HepG2 (cell line): Measurements from ENCODE around the gene PSKH1. TPM values are rescaled to one million over a fixed set of nuclear protein-coding genes. Genes with fewer than 3 reads are reported as not detected.

Source experiments
- AHR ChIP-seq: IDR thresholded peaks from 2 replicates; pipeline ENCODE4 v1.6.1; 2018; ENCODE audit warnings: missing genetic modification reagents, missing compliant biosample characterization
- CBX1 ChIP-seq: IDR thresholded peaks from one replicate; pipeline ENCODE4 v1.6.1; 2016; ENCODE audit warnings: antibody characterized with exemption, low read depth
- FOXM1 ChIP-seq: sonication (generic); formaldehyde crosslinking; IDR thresholded peaks from 2 replicates; pipeline ENCODE4 v1.5.0; 2020; ENCODE audit warnings: missing genetic modification reagents
- HOXA5 ChIP-seq: sonication (generic); formaldehyde crosslinking; IDR thresholded peaks from 2 replicates; pipeline ENCODE4 v1.4.0; 2020; ENCODE audit warnings: missing genetic modification reagents
- KLF16 ChIP-seq, 2 experiments: sonication (generic) in 1 of 2; formaldehyde crosslinking in 1 of 2; IDR thresholded peaks; 2 replicates each; pipeline versions ENCODE4 v1.6.1 to v1.8.0; 2016 to 2023; ENCODE audit warnings: missing genetic modification reagents in 2 of 2, missing compliant biosample characterization in 1 of 2
- NCOA1 ChIP-seq: sonication (generic); formaldehyde crosslinking; IDR thresholded peaks from 2 replicates; pipeline ENCODE4 v1.9.0; 2021; ENCODE audit warnings: missing genetic modification reagents
- NFRKB ChIP-seq: fragments of 450-650 bp; IDR thresholded peaks from 2 replicates; pipeline ENCODE4 v1.6.1; 2017
- PAX8 ChIP-seq: sonication (generic); formaldehyde crosslinking; IDR thresholded peaks from 2 replicates; pipeline ENCODE4 v1.8.0; 2022; ENCODE audit warnings: mild to moderate bottlenecking, missing genetic modification reagents, borderline replicate concordance
- SALL1 ChIP-seq: sonication (generic); formaldehyde crosslinking; IDR thresholded peaks from 2 replicates; pipeline ENCODE4 v1.8.0; 2022; ENCODE audit warnings: mild to moderate bottlenecking, missing genetic modification reagents
- ZNF343 ChIP-seq: sonication (generic); formaldehyde crosslinking; IDR thresholded peaks from 2 replicates; pipeline ENCODE4 v1.4.0; 2020; ENCODE audit warnings: mild to moderate bottlenecking, missing genetic modification reagents
- ZNF775 ChIP-seq: sonication (generic); formaldehyde crosslinking; IDR thresholded peaks from 2 replicates; pipeline ENCODE4 v1.4.0; 2020; ENCODE audit warnings: missing genetic modification reagents, mild to moderate bottlenecking, moderate library complexity, borderline replicate concordance
- ZNF878 ChIP-seq: sonication (generic); formaldehyde crosslinking; IDR thresholded peaks from 2 replicates; pipeline ENCODE4 v1.8.1; 2023; ENCODE audit warnings: mild to moderate bottlenecking, missing genetic modification reagents, moderate library complexity
- polyA plus RNA-seq, 8 experiments: library from polyadenylated mRNA; depleted of rRNA in 3 of 8; stranded (reverse) in 7 of 8; unstranded in 1 of 8; fragments of >200 nt; fragmentation: Illumina TruSeq in 4 of 8; extraction: Trizol in 4 of 8; gene quantifications; 2 replicates each; pipeline versions ENCODE4 v1.2.1 to v1.2.3, GENCODE V29; 2011 to 2016; ENCODE audit warnings: low read depth in 4 of 8, missing spikeins in 1 of 8, mixed read lengths in 1 of 8; ENCODE audit not compliant: insufficient read depth in 1 of 8
- total RNA-seq, 5 experiments: library from RNA; depleted of rRNA; stranded (reverse); fragments of >200 nt; fragmentation: Illumina TruSeq; extraction: Trizol; gene quantifications; 2 replicates each; pipeline ENCODE4 v1.2.3, GENCODE V29; 2016; ENCODE audit warnings: low read depth in 1 of 5
- TF ChIP-seq, protein P1 (sequence below): sonication (generic); formaldehyde crosslinking; IDR thresholded peaks from 2 replicates; pipeline ENCODE4 v1.4.0; 2020; ENCODE audit warnings: mild to moderate bottlenecking, missing genetic modification reagents
- TF ChIP-seq, protein P2 (sequence below): sonication (generic); formaldehyde crosslinking; IDR thresholded peaks from 2 replicates; pipeline ENCODE4 v1.8.0; 2022; ENCODE audit warnings: missing genetic modification reagents, low read depth, mild to moderate bottlenecking, borderline replicate concordance
- TF ChIP-seq, protein P3 (sequence below): sonication (generic); formaldehyde crosslinking; IDR thresholded peaks from 2 replicates; pipeline ENCODE4 v1.4.0; 2020; ENCODE audit warnings: missing genetic modification reagents
- TF ChIP-seq, protein P4 (sequence below): IDR thresholded peaks from 2 replicates; pipeline ENCODE4 v1.6.1; 2016; ENCODE audit warnings: missing compliant biosample characterization, missing genetic modification reagents, borderline replicate concordance
- TF ChIP-seq, protein P5 (sequence below): sonication (generic); formaldehyde crosslinking; IDR thresholded peaks from 2 replicates; pipeline ENCODE4 v1.4.0; 2020; ENCODE audit warnings: missing genetic modification reagents, borderline replicate concordance

Gene PSKH1
- total and polyA plus RNA-seq, 2 of the 13 experiments (the other 11 are each of a cell fraction or from before 2014, with no cell fraction given) = 8.4 to 19.1 TPM

DNA sequence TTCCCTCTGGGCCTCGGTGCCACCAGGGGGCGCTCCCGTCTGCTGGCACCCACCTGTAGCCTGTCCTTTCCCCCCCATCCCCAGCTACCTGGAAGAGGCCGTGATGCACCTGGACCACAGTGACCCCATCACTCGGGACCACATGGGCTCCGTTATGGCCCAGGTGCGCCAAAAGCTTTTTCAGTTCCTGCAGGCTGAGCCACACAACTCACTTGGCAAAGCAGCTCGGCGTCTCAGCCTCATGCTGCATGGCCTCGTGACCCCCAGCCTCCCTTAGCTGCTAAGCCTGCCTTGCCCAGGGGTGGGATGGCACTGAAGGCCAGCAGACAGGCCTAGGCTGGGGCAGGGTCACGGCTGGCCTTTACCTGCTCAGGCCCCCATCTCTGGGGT, 9.2 kb upstream of the PSKH1 start (continued):
- no peak for TF ChIP-seq ZNF775 (CRISPR knock-in tag)
- TF ChIP-seq, protein P1, sequence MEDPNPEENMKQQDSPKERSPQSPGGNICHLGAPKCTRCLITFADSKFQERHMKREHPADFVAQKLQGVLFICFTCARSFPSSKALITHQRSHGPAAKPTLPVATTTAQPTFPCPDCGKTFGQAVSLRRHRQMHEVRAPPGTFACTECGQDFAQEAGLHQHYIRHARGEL (CRISPR knock-in tag) = no peak
- no peak for TF ChIP-seq HOXA5 (CRISPR knock-in tag)
- 0 out of 4 replicates have a peak, but pooled peaks of 1 of the 2 experiments have one; percentile 48 for TF ChIP-seq KLF16 (CRISPR knock-in tag; IDR thresholded peaks at IDR 0.05)
- TF ChIP-seq FOXM1 (CRISPR knock-in tag) = no peak
- no peak for TF ChIP-seq AHR
- TF ChIP-seq, protein P2, sequence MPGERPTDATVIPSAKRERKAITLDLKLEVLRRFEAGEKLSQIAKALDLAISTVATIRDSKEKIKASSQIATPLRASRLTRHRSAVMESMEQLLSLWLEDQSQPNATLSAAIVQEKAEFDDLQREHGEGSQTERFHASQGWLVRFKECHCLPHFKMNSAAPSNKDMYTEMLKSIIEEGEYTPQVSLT (CRISPR knock-in tag) = no peak
- no peak for TF ChIP-seq CBX1
- TF ChIP-seq, protein P3, sequence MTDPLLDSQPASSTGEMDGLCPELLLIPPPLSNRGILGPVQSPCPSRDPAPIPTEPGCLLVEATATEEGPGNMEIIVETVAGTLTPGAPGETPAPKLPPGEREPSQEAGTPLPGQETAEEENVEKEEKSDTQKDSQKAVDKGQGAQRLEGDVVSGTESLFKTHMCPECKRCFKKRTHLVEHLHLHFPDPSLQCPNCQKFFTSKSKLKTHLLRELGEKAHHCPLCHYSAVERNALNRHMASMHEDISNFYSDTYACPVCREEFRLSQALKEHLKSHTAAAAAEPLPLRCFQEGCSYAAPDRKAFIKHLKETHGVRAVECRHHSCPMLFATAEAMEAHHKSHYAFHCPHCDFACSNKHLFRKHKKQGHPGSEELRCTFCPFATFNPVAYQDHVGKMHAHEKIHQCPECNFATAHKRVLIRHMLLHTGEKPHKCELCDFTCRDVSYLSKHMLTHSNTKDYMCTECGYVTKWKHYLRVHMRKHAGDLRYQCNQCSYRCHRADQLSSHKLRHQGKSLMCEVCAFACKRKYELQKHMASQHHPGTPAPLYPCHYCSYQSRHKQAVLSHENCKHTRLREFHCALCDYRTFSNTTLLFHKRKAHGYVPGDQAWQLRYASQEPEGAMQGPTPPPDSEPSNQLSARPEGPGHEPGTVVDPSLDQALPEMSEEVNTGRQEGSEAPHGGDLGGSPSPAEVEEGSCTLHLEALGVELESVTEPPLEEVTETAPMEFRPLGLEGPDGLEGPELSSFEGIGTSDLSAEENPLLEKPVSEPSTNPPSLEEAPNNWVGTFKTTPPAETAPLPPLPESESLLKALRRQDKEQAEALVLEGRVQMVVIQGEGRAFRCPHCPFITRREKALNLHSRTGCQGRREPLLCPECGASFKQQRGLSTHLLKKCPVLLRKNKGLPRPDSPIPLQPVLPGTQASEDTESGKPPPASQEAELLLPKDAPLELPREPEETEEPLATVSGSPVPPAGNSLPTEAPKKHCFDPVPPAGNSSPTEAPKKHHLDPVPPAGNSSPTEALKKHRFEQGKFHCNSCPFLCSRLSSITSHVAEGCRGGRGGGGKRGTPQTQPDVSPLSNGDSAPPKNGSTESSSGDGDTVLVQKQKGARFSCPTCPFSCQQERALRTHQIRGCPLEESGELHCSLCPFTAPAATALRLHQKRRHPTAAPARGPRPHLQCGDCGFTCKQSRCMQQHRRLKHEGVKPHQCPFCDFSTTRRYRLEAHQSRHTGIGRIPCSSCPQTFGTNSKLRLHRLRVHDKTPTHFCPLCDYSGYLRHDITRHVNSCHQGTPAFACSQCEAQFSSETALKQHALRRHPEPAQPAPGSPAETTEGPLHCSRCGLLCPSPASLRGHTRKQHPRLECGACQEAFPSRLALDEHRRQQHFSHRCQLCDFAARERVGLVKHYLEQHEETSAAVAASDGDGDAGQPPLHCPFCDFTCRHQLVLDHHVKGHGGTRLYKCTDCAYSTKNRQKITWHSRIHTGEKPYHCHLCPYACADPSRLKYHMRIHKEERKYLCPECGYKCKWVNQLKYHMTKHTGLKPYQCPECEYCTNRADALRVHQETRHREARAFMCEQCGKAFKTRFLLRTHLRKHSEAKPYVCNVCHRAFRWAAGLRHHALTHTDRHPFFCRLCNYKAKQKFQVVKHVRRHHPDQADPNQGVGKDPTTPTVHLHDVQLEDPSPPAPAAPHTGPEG (CRISPR knock-in tag) = no peak
- no peak for TF ChIP-seq NCOA1
- TF ChIP-seq NFRKB = no peak
- TF ChIP-seq ZNF343 (CRISPR knock-in tag) = no peak
- TF ChIP-seq SALL1 (CRISPR knock-in tag) = peak; percentile 62; the same call in 1 of the 2 replicates
- TF ChIP-seq PAX8 (CRISPR knock-in tag) = no peak
- TF ChIP-seq, protein P4, sequence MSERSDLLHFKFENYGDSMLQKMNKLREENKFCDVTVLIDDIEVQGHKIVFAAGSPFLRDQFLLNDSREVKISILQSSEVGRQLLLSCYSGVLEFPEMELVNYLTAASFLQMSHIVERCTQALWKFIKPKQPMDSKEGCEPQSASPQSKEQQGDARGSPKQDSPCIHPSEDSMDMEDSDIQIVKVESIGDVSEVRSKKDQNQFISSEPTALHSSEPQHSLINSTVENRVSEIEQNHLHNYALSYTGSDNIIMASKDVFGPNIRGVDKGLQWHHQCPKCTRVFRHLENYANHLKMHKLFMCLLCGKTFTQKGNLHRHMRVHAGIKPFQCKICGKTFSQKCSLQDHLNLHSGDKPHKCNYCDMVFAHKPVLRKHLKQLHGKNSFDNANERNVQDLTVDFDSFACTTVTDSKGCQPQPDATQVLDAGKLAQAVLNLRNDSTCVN (CRISPR knock-in tag) = 0 out of 2 replicates have a peak, but pooled peaks have one; percentile 39
- TF ChIP-seq, protein P5, sequence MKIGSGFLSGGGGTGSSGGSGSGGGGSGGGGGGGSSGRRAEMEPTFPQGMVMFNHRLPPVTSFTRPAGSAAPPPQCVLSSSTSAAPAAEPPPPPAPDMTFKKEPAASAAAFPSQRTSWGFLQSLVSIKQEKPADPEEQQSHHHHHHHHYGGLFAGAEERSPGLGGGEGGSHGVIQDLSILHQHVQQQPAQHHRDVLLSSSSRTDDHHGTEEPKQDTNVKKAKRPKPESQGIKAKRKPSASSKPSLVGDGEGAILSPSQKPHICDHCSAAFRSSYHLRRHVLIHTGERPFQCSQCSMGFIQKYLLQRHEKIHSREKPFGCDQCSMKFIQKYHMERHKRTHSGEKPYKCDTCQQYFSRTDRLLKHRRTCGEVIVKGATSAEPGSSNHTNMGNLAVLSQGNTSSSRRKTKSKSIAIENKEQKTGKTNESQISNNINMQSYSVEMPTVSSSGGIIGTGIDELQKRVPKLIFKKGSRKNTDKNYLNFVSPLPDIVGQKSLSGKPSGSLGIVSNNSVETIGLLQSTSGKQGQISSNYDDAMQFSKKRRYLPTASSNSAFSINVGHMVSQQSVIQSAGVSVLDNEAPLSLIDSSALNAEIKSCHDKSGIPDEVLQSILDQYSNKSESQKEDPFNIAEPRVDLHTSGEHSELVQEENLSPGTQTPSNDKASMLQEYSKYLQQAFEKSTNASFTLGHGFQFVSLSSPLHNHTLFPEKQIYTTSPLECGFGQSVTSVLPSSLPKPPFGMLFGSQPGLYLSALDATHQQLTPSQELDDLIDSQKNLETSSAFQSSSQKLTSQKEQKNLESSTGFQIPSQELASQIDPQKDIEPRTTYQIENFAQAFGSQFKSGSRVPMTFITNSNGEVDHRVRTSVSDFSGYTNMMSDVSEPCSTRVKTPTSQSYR (CRISPR knock-in tag) = no peak
- no peak for TF ChIP-seq ZNF878 (CRISPR knock-in tag)
